Neural progenitor cell (in vitro differentiated cells): ENCODE data around the gene DVL2.

Experiments used
- EZH2 ChIP-seq: fragments of 200-600 bp; sonication (generic); IDR thresholded peaks from 2 replicates; pipeline ENCODE4 v1.6.1; 2017; ENCODE audit warnings: antibody characterized with exemption, mild to moderate bottlenecking, moderate library complexity
- TF ChIP-seq, protein P1 (sequence below): fragments of 200-600 bp; sonication (generic); IDR thresholded peaks from 2 replicates; pipeline ENCODE4 v1.5.1; 2017; ENCODE audit warnings: antibody characterized with exemption, mild to moderate bottlenecking

DNA sequence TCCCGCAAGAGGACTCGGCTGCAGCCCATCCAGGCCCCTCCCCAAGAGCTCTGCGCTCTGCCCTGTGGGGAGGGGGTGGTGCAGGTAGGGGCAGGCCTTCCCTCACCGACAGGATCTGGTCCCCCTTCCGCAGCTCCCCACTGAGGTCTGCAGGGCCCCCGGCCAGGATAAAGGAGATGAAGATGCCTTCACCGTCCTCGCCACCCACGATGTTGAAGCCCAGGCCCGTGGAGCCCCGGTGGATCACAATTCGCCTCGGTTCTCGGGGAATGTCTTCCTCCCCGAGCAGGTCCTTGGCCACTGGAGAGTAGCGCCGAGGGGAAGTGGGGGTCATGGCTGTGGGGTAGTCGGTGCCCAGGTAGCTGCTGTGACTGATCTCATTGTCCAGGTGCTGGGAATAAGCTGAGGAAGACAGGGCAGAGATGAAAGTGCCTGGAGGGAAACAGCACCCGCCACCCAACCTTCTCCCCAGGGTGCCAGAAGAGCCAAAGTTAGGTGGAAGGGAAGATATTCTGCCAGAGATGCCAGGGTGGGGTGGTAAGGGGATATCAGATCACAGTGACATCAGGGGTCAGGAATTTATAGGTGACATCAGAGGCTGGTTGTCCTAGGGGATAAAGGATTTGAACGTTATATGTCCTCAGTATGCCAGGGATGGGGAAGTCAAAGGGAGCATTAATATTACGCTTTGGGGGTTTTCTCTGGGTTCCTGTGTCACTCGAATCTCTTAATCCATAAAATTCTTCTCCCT is 37.5 kb downstream of the DVL2 start:
- TF ChIP-seq, protein P1, sequence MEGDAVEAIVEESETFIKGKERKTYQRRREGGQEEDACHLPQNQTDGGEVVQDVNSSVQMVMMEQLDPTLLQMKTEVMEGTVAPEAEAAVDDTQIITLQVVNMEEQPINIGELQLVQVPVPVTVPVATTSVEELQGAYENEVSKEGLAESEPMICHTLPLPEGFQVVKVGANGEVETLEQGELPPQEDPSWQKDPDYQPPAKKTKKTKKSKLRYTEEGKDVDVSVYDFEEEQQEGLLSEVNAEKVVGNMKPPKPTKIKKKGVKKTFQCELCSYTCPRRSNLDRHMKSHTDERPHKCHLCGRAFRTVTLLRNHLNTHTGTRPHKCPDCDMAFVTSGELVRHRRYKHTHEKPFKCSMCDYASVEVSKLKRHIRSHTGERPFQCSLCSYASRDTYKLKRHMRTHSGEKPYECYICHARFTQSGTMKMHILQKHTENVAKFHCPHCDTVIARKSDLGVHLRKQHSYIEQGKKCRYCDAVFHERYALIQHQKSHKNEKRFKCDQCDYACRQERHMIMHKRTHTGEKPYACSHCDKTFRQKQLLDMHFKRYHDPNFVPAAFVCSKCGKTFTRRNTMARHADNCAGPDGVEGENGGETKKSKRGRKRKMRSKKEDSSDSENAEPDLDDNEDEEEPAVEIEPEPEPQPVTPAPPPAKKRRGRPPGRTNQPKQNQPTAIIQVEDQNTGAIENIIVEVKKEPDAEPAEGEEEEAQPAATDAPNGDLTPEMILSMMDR, result no peak
- TF ChIP-seq EZH2, result no peak
